Measurements from ENCODE around the gene HIVEP3.
"Not testable (repeated sequence)": the region's sequence is repeated elsewhere in the genome, so short reads cannot be mapped to it uniquely, and the experiment has no call there.

The HIVEP3 gene

GRCh38 chr1:41568204-41568603 lies 350.5 kb downstream of the HIVEP3 start:
- no peak for DNase-seq

DNA sequence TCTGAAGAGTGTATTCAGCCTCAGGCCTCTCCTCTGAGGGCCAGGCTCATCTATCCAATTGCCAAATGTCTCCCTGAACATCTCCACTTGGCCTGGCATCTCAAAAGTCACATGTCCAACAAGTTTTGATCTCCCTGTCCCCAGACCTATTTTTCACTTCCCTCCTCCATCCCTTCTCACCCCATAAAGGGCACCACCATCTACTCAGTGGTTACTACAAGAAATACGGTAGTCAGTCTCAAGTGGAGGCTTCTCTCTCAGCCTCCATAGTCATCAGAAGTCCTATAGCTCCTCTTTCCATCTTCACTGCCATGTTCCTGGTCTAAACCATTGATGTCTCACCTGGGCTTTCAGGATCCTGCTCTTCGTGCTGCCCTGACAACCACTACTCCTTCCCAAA lies 351.8 kb downstream of the HIVEP3 start:
- no peak for DNase-seq

- DNase-seq: no peak
These were observed 352.3 kb downstream of the HIVEP3 start for GRCh38 chr1:41566274-41566885.

DNA sequence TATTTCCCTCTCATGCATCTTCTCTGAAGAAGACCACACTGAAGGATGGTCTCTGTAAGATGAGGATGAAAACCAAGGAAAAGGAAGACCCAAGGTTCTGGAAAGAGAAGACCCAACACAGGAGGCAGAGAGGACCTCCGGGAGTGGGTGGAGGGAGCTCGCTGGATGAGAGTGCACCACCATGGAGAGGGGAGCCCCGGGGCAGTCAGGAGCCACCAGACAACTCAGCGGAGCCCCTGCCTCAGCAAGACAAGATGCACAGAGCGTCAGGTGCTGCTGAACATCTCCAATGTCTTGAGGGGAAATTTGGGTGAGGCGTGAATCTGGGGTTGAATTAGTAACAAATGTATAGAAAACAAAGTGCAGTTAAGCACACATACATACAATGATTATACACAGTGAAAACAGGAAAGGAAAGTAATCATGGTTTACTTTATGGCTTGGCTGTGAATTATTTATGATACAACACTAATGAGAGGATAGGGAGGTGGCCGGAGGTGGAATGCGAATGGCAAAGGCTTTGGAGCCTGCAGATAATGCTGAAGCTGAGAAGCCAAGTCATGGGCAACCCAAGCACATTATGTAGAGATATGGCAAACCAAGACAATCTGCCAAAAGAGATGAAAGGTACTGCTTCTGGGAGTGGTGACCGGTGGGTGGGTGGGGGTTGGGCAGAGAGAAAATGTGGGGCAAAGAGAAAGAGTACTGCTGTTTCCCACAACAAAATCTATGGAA lies 353.8 kb downstream of the HIVEP3 start:
- no peak for DNase-seq

DNA sequence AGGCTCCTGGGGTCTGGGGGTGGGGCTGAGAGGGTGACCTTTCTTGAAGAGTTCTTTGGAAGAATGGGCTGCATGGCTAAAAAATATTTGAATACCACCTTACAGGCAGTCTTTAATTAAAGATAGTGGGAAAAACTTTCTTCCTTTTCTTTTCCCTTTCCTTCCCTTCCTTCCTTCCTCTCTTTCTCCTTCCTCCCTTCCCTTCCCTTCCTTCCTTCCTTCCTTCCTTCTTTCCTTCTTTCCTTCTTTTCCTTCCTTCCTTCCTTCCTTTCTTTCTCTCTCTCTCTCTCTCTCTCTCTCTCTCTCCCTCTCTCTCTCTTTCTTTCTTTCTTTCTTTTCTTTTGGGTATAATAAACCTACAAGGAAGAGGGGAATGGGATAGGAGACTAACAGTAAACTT lies 356.4 kb downstream of the HIVEP3 start:
- DNase-seq: no peak

- no peak for DNase-seq
These were observed 357.8 kb downstream of the HIVEP3 start for GRCh38 chr1:41560931-41561330.

DNA sequence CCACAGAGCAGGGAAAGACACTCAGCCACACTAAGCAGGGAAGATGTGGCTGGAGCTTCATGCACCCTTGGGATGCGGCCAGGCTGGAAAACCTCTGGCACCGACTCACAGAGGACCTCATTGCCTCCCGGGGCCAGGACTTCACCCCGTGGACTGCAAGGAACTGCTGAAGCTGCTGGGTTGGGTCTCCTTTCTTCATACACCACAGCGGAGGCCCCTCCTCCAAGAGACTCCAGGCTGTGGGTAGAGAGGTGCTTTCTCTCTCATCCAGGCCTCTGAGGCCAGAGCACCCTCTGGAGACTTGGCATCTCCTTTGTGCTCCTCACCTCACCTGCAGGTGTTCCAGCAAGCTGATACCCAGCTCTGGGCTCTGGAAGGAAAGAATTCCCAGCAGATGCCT lies 358.2 kb downstream of the HIVEP3 start:
- no peak for DNase-seq

- no peak for DNase-seq
These were observed 359.4 kb downstream of the HIVEP3 start for GRCh38 chr1:41559331-41559730.

GRCh38 chr1:41558761-41559171 lies 360.0 kb downstream of the HIVEP3 start:
- DNase-seq: no peak

DNA sequence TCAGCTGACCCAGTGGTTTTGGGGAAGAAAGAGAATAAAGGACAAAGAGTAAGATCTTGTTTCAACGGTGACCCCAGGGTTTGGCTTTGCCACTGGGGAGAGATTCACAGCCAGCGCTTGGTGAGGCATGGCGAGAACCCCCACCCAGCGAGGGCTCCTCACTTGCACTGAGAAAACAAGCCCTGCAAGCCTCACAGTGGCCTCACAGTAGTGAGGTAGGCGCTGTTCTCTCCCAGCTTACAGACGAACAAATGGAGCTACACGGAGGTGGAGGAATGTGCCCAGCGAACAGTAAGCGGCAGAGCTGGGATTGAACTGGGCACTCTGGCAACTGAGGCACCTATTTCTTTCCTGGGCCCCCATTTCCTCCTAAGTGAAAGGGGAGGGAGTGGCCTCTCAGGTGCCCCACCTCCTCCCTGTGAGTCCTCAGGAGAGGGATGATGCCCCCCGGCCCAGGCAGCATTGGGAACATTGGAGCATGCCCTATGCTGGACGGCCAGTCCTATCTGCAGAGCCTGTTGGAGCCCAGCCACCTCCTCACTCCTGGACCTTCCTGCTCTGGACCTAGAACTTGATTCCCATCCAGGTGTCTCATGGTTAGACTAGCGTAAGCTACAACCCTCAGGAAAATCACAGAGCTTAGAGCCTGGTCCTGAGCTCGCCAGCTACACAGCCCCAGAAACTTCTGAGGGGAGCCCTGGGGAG lies 360.8 kb downstream of the HIVEP3 start:
- no peak for DNase-seq

DNA sequence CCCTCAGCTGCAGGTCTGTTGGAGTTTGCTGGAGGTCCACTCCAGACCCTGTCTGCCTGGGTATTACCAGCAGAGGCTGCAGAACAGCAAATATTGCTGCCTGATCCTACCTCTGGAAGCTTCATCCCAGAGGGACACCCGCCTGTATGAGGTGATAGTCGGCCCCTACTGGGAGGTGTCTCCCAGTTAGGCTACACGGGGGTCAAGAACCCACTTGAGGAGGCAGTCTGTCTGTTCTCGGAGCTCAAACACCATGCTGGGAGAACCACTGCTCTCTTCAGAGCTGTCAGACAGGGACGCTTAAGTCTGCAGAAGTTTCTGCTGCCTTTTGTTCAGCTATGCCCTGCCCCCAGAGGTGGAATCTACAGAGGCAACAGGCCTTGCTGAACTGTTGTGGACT lies 364.0 kb downstream of the HIVEP3 start:
- DNase-seq: not testable (repeated sequence)

- no peak for DNase-seq
These were observed 370.8 kb downstream of the HIVEP3 start for GRCh38 chr1:41547781-41548560.

GRCh38 chr1:41547336-41547735 lies 371.4 kb downstream of the HIVEP3 start:
- DNase-seq: no peak

GRCh38 chr1:41546833-41547135 lies 371.9 kb downstream of the HIVEP3 start:
- DNase-seq: no peak

GRCh38 chr1:41545996-41546832 lies 372.5 kb downstream of the HIVEP3 start:
- no peak for DNase-seq

DNA sequence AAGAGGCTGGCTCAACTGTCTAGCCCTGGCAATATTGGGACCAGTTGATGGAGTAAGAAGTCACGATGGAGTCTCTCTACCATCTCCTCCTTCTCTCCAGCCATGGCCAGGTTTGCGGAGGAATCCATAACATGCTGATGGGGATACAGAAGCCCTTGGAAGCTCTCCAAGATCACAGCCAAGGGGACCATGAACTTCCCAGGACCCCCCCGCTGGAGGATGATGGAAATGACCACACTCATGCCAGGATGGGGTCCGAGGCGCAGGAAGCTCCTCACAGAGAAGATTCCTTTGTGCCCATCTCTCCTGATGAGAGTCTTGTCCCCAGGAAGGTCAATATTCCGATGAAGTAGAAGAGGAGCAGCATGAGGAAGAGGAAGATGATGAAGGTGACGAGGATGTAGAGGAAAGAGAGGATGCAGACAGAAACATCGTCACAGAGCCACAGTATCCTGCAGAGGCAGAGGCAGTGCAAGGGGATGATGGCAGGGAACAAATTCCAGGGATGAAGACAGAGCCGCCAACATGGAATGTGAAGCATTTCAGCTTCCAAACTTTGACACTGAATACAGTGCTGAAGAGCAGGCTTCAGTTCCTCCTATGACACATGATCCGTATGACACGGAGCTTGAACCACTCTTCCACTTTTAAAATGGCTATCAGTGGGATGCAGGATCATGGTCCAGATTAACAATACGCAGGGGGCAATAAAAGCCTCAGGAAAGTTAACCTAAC lies 376.4 kb downstream of the HIVEP3 start:
- no peak for DNase-seq

- DNase-seq: no peak
These were observed 377.1 kb downstream of the HIVEP3 start for GRCh38 chr1:41541592-41541952.

- DNase-seq: no peak
These were observed 377.7 kb downstream of the HIVEP3 start for GRCh38 chr1:41540886-41541591.

DNA sequence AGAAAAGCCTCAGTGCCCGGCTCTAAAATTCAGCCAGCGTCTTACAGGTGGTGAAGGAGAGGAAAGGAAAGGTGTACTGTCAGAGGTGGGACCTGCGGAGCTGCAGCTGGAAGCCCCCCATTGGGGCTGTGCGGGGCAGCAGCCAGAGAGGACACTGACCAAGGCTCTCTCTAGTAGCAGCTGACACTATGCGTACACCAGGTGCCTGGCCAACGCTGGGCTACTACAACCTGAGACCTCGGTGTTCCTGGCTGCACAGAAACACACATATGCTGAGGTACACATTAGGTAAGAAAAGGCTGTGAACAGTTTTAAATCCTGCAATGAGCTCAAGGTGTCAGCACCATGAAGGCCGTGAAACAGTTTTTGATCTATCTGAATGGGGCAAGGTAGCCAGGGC lies 378.7 kb downstream of the HIVEP3 start:
- DNase-seq: no peak

DNA sequence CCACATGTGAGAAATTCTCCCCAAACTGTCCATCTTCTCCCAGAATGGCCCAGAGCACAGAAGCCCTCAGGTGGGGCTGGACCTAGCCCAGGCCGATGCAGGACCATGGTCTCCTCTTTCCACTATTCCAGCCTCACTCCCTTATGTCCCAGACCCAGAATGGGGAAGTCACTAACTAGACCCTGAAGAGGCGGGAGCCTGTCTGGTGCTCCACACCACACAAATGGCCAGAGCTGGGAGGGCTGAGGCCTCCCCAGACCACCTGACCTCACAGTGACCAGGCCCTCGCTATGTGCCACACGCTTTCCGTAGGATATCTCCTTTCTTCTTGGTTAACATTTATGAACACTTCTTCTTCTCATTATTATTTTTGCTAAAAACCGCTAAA lies 379.3 kb downstream of the HIVEP3 start:
- no peak for DNase-seq

DNA sequence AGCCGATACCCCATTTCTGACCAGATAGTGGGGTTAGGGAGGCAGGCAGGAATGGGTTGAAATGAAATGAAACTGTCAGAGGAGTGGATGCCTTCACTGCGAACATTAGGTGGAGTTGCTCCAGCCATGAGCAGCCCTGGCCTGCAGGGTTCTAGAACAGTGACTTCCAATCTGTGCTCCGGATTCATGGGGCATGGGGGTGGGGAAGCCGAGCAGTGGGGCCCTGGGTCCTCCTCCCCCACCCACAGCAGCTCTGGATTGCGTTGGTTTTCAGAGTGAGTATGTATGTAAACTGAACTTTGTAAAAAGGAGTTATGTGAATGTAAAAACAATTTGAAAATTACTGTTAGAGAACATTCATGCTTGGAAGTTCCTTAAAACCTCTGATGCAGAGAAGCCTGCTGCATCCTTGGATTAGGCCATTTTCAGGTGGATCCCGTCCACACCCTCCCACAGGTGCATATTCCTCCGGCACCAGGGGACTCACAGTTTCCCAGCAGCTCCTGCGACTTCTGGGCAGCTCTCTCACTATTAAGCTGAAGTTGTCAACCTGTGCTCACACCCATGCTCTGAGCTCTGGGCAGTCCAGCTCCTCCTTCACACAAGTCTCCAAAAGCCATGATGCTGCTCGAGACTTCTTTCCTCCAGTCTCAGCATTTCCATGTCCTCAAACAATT lies 379.8 kb downstream of the HIVEP3 start:
- no peak for DNase-seq

Data from NCI-H1436 (cell line).